Trophoblast cell (in vitro differentiated cells and primary cell): ENCODE data around the gene ZDHHC8.

Experiments used
- DNase-seq, 2 donors: peaks; one replicate each; pipeline ENCODE4 v3.0.0-alpha.2; 2016
- H2AFZ ChIP-seq: 2 replicates; pipeline ENCODE4 v1.6.1; 2013; ENCODE audit warnings: low read length, moderate library complexity, mild to moderate bottlenecking; ENCODE audit not compliant: insufficient read depth, poor library complexity
- H2AK5ac ChIP-seq: 2 replicates; pipeline ENCODE4 v1.6.1; 2013; ENCODE audit warnings: mild to moderate bottlenecking, low read length
- H2BK120ac ChIP-seq: 2 replicates; pipeline ENCODE4 v1.6.1; 2013; ENCODE audit warnings: low read length, mild to moderate bottlenecking, moderate library complexity; ENCODE audit not compliant: insufficient read depth, poor library complexity
- H2BK12ac ChIP-seq: 2 replicates; pipeline ENCODE4 v1.6.1; 2013; ENCODE audit warnings: mild to moderate bottlenecking, low read length, moderate library complexity
- H2BK5ac ChIP-seq: 2 replicates; pipeline ENCODE4 v1.6.1; 2013; ENCODE audit warnings: low read length, low read depth, moderate library complexity, mild to moderate bottlenecking; ENCODE audit not compliant: poor library complexity
- H3K14ac ChIP-seq: 2 replicates; pipeline ENCODE4 v1.6.1; 2013; ENCODE audit warnings: mild to moderate bottlenecking, low read length
- H3K18ac ChIP-seq: 2 replicates; pipeline ENCODE4 v1.6.1; 2013; ENCODE audit warnings: mild to moderate bottlenecking, low read length
- H3K23ac ChIP-seq: 2 replicates; pipeline ENCODE4 v1.6.1; 2013; ENCODE audit warnings: low read length
- H3K27ac ChIP-seq: 2 replicates; pipeline ENCODE4 v1.5.1; 2013; ENCODE audit warnings: low read depth, mild to moderate bottlenecking, inconsistent platforms, low read length, moderate library complexity
- H3K27me3 ChIP-seq: 2 replicates; pipeline ENCODE4 v1.6.1; 2013; ENCODE audit warnings: inconsistent platforms, mild to moderate bottlenecking, low read length, moderate library complexity; ENCODE audit not compliant: insufficient read depth
- H3K36me3 ChIP-seq, 2 experiments: 1 replicate in 1 of 2; 2 replicates in 1 of 2; pipeline ENCODE4 v1.6.1; 2013; ENCODE audit warnings: low read length in 2 of 2, mild to moderate bottlenecking in 2 of 2, moderate library complexity in 1 of 2; ENCODE audit not compliant: insufficient read depth in 2 of 2, control insufficient read depth in 1 of 2
- H3K4ac ChIP-seq: 2 replicates; pipeline ENCODE4 v1.6.1; 2013; ENCODE audit warnings: low read depth, mild to moderate bottlenecking, low read length, moderate library complexity
- H3K4me1 ChIP-seq, 2 experiments: 1 replicate in 1 of 2; 2 replicates in 1 of 2; pipeline ENCODE4 v1.6.1; 2013; ENCODE audit warnings: low read length in 2 of 2, mild to moderate bottlenecking in 2 of 2, moderate library complexity in 1 of 2; ENCODE audit not compliant: insufficient read depth in 2 of 2, control insufficient read depth in 1 of 2
- H3K4me2 ChIP-seq: 2 replicates; pipeline ENCODE4 v1.6.1; 2013; ENCODE audit warnings: inconsistent platforms, mild to moderate bottlenecking, low read length, moderate library complexity
- H3K4me3 ChIP-seq: 2 replicates; pipeline ENCODE4 v1.5.1; 2013; ENCODE audit warnings: mild to moderate bottlenecking, low read depth, low read length, inconsistent platforms
- H3K79me1 ChIP-seq: one replicate; pipeline ENCODE4 v1.6.1; 2013; ENCODE audit warnings: low read length
- H3K79me2 ChIP-seq: 2 replicates; pipeline ENCODE4 v1.6.1; 2013; ENCODE audit warnings: low read length, mild to moderate bottlenecking; ENCODE audit not compliant: control insufficient read depth, insufficient read depth, poor library complexity
- H3K9ac ChIP-seq: 2 replicates; pipeline ENCODE4 v1.6.1; 2013; ENCODE audit warnings: mild to moderate bottlenecking, low read length
- H3K9me3 ChIP-seq: 2 replicates; pipeline ENCODE4 v1.6.1; 2013; ENCODE audit warnings: low read depth, mild to moderate bottlenecking, control low read depth, inconsistent platforms, low read length; ENCODE audit not compliant: insufficient read depth
- H4K12ac ChIP-seq: 2 replicates; pipeline ENCODE4 v1.6.1; 2013; ENCODE audit warnings: low read depth, mild to moderate bottlenecking, low read length, moderate library complexity
- H4K8ac ChIP-seq: 2 replicates; pipeline ENCODE4 v1.6.1; 2013; ENCODE audit warnings: low read depth, mild to moderate bottlenecking, low read length, moderate library complexity
- H4K91ac ChIP-seq: one replicate; pipeline ENCODE4 v1.6.1; 2013; ENCODE audit warnings: low read depth, mild to moderate bottlenecking, low read length, moderate library complexity
- WGBS: extraction: QIAGEN DNeasy Blood & Tissue Kit; methylation state at CpG from one replicate; pipeline ENCODE4 v1.1.7; 2013; ENCODE audit warnings: missing lambda C conversion rate; ENCODE audit not compliant: insufficient read length, insufficient coverage; ENCODE audit errors: extremely low coverage; 5-methylcytosine and 5-hydroxymethylcytosine counted together

ZDHHC8 gene

GRCh38 chr22:20148414-20148813 is 16.8 kb downstream of the ZDHHC8 start:
- Histone ChIP-seq H3K27me3 (no peaks in the 10 kb centered on the region), H3K79me2 (no peaks in the 10 kb centered on the region), H3K27ac (no peak overlapping the region), H3K4me3 (no peak overlapping the region), H3K18ac (no peak overlapping the region), H2BK12ac (no peak overlapping the region), H3K9me3 (no peaks in the 10 kb centered on the region), H3K14ac (no peak overlapping the region), H4K8ac (no peak overlapping the region), H4K91ac (no peak overlapping the region), H3K23ac (no peak overlapping the region), H3K36me3 (peaks cover 10 to 13% of the 10 kb centered on the region in 2 experiments), H3K4me1 (no peaks in the 10 kb centered on the region), H2AFZ (no peak overlapping the region), H3K4ac (no peak overlapping the region), H2AK5ac (no peak overlapping the region), H2BK5ac (no peak overlapping the region), H3K79me1 (no peaks in the 10 kb centered on the region), H3K9ac (no peak overlapping the region), H4K12ac (no peak overlapping the region), H3K4me2 (no peak overlapping the region), H2BK120ac (no peak overlapping the region)
- no peak for DNase-seq
- WGBS = no CpG with 5 or more reads among the region's 18 CpGs

GRCh38 chr22:20149257-20150250 is 17.9 kb downstream of the ZDHHC8 start:
- no peak overlapping the region for H3K9ac ChIP-seq
- no peaks in the 10 kb centered on the region for H3K9me3 ChIP-seq
- peaks cover 4 to 8% of the 10 kb centered on the region in 2 experiments for H3K36me3 ChIP-seq
- no peak overlapping the region for H4K91ac ChIP-seq
- no CpG with 5 or more reads among the region's 32 CpGs for WGBS
- no peak overlapping the region for H4K8ac ChIP-seq
- no peak overlapping the region for H3K23ac ChIP-seq
- no peaks in the 10 kb centered on the region for H3K27me3 ChIP-seq
- DNase-seq = no peak
- H2AFZ ChIP-seq = no peak overlapping the region
- H3K14ac ChIP-seq = no peak overlapping the region
- H2AK5ac ChIP-seq = no peak overlapping the region
- H3K4me2 ChIP-seq = no peak overlapping the region
- H3K79me2 ChIP-seq = no peaks in the 10 kb centered on the region
- H3K4me1 ChIP-seq = no peaks in the 10 kb centered on the region
- no peak overlapping the region for H3K27ac ChIP-seq
- no peak overlapping the region for H2BK12ac ChIP-seq
- H3K4ac ChIP-seq = no peak overlapping the region
- no peak overlapping the region for H2BK120ac ChIP-seq
- H3K79me1 ChIP-seq = no peaks in the 10 kb centered on the region
- H3K4me3 ChIP-seq = no peak overlapping the region
- no peak overlapping the region for H4K12ac ChIP-seq
- H2BK5ac ChIP-seq = no peak overlapping the region
- H3K18ac ChIP-seq = no peak overlapping the region

DNA sequence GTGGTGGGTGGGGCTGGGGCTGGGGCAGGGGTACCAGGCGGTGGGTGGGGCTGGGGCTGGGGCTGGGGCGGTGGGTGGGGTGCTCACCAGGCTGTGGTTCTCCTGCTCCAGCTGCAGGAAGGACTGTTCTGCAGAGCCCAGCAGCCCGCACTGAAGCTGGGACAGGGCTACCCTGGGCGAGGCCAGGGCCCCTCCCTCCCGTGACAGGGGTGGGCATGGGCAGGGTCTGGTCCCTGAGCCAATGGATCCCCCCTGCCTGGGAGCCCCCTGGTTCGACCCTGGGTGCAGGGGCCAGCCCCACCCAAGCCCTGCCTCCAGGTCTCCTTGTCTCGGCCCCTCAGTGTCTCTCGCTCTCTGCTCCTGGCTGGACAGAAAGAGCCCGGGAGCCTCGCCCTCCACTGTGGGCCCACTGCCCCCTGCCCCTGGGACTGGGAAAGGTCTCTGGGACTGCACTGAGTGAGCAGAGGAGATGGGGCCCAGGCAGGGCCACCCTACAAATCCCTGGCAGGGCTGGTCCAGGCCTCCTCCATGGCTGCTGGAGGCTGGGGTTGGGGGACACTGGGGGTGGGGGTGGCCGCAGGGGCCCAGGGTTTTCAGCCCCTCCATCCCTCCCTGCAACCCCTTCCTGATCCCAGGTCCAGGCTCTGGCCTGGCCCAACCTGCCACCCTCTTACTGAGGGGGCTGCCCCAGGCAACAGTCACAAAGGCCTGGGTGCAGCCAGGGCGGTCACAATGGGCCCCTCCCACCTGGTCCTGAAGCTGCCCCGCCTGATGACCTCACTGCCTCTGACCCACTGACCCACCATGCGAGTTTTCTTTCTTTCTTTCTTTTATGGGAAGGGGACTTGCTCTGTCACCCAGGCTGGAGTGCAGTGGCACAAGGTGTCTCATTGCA is 19.0 kb downstream of the ZDHHC8 start, which contains the start of gene CCDC188:
Gene CCDC188 (minus strand): TSS at position 675 of the 895 bp plus-strand sequence. CDS start 69 bp downstream, at position 606.
- Histone ChIP-seq H3K18ac (no peak within 1 kb of the TSS), H4K8ac (no peak within 1 kb of the TSS), H3K79me2 (no peaks in the 10 kb centered on the region), H4K12ac (no peak within 1 kb of the TSS), H3K4ac (no peak within 1 kb of the TSS), H3K14ac (no peak within 1 kb of the TSS), H3K36me3 (peaks cover 0 to 1% of the 10 kb centered on the region in 2 experiments), H3K9ac (no peak within 1 kb of the TSS), H4K91ac (no peak within 1 kb of the TSS), H3K9me3 (no peaks in the 10 kb centered on the region), H2BK5ac (no peak within 1 kb of the TSS), H2AFZ (no peak within 1 kb of the TSS), H3K4me1 (no peaks in the 10 kb centered on the region), H2AK5ac (no peak within 1 kb of the TSS), H2BK12ac (no peak within 1 kb of the TSS), H3K4me3 (no peak within 1 kb of the TSS), H3K23ac (no peak within 1 kb of the TSS), H2BK120ac (no peak within 1 kb of the TSS), H3K4me2 (no peak within 1 kb of the TSS), H3K27me3 (no peaks in the 10 kb centered on the region), H3K79me1 (no peaks in the 10 kb centered on the region), H3K27ac (no peak within 1 kb of the TSS)
- DNase-seq = no peak
- no CpG with 5 or more reads among the region's 14 CpGs for WGBS

GRCh38 chr22:20151276-20151588 is 19.6 kb downstream of the ZDHHC8 start:
- no peak overlapping the region for H3K14ac ChIP-seq
- H3K4ac ChIP-seq = no peak overlapping the region
- H3K9ac ChIP-seq = no peak overlapping the region
- no peaks in the 10 kb centered on the region for H3K36me3 ChIP-seq
- no peak overlapping the region for H3K18ac ChIP-seq
- H4K8ac ChIP-seq = no peak overlapping the region
- no peak overlapping the region for H2BK120ac ChIP-seq
- no peak overlapping the region for H3K27ac ChIP-seq
- no peaks in the 10 kb centered on the region for H3K9me3 ChIP-seq
- no peaks in the 10 kb centered on the region for H3K27me3 ChIP-seq
- no peaks in the 10 kb centered on the region for H3K4me1 ChIP-seq
- H4K91ac ChIP-seq = no peak overlapping the region
- peak in 1 of 2 donors; percentile 6 for DNase-seq
- H3K4me2 ChIP-seq = no peak overlapping the region
- H3K23ac ChIP-seq = no peak overlapping the region
- no peak overlapping the region for H2AFZ ChIP-seq
- H4K12ac ChIP-seq = no peak overlapping the region
- no peaks in the 10 kb centered on the region for H3K79me1 ChIP-seq
- H3K4me3 ChIP-seq = no peak overlapping the region
- H2AK5ac ChIP-seq = no peak overlapping the region
- H2BK5ac ChIP-seq = no peak overlapping the region
- H3K79me2 ChIP-seq = no peaks in the 10 kb centered on the region
- WGBS = no CpG with 5 or more reads among the region's 4 CpGs
- no peak overlapping the region for H2BK12ac ChIP-seq
